Measurements from ENCODE around the gene STX16.
"Not testable (repeated sequence)": the region's sequence is repeated elsewhere in the genome, so short reads cannot be mapped to it uniquely, and the experiment has no call there.

STX16 gene

DNA sequence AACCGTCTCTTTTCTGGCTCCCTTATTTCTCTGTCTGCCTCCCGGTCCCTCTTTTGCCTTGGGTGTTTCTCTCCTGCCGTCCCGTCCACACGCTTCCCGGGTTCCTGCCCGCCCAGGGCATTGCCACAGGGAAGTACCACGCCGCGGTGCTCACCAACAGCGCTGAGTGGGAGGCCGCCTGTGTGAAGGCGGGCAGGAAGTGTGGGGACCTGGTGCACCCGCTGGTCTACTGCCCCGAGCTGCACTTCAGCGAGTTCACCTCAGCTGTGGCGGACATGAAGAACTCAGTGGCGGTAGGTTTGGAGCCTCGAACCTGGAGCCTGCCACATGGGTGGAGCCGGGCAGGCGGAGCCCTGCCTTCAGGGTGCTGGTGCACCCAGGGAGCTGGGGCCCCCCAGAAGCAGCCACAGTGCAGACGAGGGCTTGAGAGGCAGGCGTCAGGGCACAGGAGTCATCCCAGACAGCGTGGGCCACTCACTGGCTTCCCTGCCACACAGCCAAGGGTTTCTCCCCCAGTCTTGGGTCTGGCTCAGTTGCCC is 62.8 kb downstream of the STX16 start:
- DNase-seq = no peak

- DNase-seq = no peak
These were observed 63.3 kb downstream of the STX16 start for GRCh38 chr20:58714340-58714922.

DNA sequence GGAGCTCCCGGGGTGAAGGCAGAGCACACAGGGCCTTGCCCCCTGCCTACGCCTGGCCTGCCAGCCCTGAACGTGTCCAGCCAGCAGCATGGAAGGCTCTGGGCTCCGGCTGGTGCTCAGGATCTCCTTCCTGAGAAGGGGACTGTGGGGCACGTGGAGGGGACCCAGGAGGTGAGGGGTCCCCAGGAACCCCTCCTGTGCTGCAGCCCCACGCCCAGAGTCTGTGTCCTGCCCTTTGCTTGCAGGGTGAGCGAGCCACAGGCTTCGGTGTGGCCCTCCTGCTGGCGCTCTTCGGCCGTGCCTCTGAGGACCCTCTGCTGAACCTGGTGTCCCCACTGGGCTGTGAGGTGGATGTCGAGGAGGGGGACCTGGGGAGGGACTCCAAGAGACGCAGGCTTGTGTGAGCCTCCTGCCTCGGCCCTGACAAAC is 63.9 kb downstream of the STX16 start:
- DNase-seq = no peak

DNA sequence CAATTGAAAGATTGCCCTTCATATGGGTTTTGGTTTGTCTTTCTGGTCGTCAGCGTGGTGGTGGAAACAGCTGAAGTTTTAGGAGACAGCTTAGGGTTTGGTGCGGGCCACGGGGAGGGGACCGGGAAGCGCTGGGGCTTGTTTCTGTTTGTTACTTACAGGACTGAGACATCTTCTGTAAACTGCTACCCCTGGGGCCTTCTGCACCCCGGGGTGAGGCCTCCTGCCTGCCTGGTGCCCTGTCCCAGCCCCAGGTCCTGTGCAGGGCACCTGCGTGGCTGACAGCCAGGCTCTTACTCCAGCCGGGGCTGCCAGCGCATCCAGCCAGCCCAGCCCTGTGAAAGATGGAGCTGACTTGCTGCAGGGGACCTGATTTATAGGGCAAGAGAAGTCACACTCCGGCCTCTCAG is 64.3 kb downstream of the STX16 start:
- DNase-seq = no peak

DNA sequence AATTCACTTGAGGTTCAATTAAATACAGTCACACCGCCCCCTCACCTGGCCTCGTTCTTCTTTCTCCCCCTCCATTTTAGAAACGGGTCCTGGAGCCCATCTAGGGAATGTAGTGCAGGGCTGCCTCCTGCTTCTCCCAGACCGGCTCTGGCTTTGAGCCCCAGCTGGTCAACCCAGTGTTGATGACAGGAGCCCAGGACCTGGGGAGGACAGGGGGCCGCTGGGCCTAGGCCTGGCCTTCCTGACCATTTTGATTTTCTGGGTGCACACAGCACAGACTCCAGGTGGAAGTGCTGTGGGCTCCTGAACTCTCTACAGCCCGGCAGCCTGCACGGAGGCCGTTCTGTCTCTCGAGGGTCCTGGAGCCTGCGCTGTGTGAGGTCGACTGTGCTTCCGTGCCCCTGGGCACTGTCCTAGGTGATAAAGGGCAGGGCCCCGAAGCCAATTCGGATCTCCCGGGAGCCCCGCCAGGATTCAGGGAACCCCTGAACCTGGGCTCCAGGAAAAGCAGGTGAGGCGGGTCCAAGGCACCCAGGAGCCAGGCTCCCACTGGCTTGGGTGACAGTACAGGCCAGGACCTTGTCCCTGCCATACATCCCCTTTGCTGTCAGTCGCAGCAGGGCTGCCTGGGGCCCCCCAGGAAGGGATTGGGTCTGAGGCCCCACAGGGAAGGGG is 64.9 kb downstream of the STX16 start:
- no peak for DNase-seq

DNA sequence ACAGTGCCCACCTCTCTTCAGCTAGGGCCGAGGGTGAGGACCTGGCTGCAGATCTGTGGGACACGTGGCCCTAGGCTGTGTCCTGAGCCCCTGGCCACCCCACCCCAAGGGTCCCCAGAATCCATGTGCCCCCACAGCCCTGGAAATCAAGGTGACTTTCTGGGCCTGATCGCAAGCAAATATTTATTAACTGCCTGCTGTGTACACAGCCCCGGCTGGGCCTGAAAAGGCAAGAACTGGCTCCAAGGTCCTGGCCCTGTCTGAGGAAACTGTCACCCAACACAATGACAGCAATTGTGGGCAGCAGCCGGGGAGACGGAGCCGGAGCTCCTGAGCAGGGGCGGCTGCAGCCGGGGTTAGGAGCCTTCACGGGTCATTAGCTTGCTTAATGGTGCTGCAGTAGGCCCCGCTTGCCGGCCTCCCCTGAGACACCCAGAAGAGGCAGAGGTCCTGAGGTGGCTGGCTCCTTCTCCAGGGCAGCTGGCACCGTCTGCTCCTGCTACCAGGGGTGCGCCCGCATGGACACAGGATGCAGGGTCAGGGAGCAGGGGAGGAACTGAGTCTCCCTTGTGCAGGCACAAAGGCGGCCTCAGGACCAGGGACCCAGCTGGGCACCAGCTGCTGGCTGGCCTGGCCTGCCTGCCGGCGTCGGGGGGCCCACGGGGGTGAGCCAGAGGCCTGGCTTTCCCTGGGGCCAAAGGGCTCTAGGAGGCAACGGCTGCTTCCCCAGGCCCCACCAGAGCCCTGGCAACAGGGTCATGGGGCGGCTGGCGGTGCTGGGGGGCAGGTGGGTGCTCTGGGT is 65.6 kb downstream of the STX16 start:
- DNase-seq = no peak

DNA sequence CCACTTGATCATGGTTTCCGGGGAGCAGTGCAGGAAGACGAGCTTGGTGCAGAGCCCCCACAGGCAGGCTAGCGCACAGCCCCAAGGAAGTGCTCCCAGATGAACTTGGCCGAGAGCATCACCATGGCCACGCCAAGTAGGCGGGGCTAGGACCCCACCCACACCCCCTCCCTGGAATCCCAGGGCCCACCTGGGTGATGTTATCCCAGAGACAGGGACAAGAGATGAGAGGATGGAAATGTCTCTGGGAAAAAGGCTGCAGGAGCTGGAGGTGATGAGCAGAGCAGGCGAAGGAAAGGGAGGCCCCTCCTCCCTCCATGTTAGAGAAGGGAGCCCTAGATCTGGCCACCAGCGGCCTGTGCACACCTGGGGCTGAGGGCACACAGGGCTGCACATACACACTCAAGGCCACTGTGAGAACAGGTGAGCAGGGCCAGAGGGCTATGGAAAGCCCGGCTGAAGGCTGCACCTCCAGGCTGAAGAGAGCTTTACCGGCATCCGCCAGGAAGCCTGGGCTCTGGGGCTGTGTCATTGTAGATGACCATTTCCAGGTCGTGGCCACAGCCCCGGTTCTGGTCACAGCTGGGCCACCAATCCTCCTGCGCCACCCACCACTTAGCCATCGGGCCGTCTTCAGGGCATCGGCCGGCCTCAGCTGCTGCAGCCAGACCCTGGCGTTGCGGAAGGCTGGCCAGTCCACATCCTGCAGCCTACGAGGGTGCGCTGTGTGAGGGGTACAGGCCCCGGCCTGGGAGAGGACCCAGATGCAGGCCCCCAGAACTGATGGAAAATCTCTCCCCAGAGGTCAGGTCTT is 66.4 kb downstream of the STX16 start:
- no peak for DNase-seq

DNA sequence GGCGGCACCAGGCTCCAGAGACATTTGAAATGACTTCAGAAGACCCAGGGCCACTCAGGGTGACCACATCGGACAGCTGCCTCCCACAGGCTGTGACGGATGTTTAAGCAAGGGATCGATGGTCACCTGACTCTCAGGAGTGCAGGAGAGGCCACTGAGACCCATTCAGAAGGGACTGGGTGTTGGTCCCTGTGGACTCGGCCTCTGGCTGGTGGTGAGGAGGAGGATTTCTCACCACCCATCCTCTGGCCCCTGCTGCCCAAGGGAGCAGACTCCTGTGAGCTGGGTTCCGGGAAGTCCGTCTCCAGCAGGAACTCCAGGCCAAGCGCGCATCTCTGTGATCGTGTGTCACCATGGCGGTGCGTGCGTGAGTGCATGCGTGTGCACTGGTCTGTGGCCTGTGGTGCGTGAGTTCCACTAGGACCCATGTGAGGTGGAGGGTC is 67.1 kb downstream of the STX16 start:
- no peak for DNase-seq

DNA sequence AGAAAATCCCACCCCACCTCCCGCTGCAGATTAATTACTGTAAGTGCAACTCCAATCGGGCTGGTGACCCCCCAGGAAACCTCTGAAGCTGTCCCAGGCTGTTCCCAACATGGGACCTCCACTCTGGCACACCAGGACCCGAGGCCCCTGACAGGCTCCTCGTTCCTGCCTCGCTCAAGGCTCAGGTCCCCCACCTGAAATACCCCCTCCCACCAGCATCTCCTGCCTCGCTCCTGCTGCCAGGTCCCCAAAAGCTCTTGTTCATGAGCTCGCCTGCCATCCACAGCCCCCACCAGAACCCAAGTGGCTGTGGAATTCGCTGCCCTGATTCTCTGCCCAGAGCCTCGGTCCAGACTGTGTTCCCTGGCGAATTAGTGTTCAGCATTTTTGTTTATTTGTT is 67.6 kb downstream of the STX16 start:
- DNase-seq = no peak

GRCh38 chr20:58719258-58719657 is 68.2 kb downstream of the STX16 start:
- no peak for DNase-seq

GRCh38 chr20:58719971-58720371 is 68.9 kb downstream of the STX16 start:
- no peak for DNase-seq

DNA sequence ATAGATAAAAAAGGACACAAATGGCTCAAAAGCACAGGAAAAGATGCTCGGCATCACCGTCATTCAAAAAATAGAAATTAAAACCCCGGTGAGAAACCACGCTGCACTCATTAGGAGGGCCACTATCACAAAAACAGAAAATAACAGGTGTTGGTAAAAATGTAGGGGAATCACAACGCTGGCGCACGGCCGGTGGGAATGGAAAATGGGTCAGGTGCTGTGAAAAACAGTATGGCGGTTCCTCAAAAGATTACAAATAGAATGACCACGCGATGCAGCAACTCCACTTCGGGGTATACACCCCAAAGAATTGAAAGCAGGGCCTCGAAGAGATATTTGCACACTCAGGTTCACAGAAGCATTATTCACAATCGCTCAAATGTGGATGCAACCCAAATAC is 69.8 kb downstream of the STX16 start:
- DNase-seq = no peak

DNA sequence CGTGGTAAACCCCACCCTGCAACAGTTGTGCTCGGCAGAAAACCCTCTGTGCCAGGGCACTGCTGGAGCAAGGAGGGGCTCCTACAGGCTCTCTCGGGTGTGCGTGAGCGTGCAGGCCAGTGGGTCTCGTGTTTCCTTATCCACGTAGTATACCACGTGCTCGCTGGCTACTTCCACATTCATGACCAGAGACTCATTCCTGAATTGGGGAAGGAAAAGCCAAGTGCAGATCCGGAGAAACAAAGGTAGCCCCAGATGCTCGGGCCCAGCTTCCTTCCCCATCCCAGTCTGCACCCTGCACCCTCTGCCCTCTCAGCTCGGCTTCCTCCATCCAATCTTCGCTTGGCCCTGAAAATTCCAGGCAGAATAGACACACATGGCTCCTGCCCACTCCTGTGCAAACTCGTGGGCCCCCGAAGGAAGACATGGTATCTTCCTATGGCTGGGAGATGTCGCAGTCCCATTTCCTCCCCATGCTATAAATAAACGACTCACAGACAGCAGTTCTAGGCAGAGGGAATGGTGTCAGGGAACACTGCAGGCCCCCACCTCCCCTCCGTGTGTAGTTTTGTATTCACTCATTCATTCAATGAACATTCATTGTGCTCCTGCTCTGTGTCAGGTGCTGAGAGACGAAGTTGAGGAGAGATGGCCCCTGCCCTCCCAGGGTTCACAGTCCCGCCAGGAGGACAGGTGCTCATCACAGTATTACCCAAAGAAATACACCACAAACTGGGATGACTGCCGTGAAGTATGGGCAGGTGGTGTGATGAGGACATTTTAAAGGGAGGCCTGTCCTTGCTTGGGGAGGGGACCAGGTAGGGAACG is 71.1 kb downstream of the STX16 start:
- no peak for DNase-seq

DNA sequence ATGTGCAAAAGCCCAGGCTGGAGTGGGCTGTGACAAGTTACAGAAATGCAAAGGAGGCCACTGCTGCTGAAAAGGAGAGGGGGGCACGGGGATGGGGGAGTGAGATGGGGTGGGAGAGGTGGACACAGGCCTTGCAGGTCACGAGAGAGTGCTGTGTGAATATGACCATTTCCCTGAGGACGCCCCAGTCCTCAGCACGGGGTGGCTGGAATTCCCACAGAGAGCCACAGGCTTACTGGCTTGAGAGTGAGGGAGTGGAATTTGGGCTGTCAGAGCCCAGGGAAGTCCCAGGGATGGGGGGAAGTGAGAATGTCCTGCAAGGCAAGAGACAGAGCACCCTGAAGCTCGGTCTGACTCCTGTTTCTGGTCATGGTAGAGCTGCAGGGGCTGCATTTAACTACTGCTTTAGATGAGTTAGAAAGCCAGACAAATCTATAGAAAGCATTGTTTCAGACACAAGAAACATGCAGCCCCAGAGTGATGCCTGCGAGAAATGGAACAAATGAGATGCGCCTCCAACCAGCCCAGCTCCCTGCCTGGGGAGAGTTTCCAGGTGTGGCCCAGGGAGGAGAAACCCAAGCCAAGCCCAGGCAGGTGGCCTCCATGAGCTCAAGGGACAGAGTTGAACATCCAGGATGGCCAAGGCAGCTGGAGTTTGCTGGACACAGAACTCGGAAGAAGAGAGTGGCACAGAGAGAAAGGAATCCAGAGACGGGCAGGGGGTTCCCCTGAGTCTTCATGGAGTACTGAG is 72.0 kb downstream of the STX16 start:
- no peak for DNase-seq

GRCh38 chr20:58723628-58723984 is 72.5 kb downstream of the STX16 start:
- no peak for DNase-seq

GRCh38 chr20:58726156-58726555 is 75.1 kb downstream of the STX16 start:
- not testable (repeated sequence) for DNase-seq

Data from activated CD4-positive, alpha-beta T cell treated with anti-CD3 and anti-CD28 coated beads, Interleukin-10, Interleukin-2, amounts not matched to agents 100 ng/mL and 50 ng/mL, durations not matched to agents 16 hours and 8 hours (primary cell).